ENCODE data around the gene FBLN1.

The FBLN1 gene

GRCh38 chr22:45525480-45525879 is 22.8 kb downstream of the FBLN1 start:
- H3K36me3 ChIP-seq (ENCODE audit: control insufficient read depth, insufficient read depth, low read length): no peaks in the 10 kb centered on the region

GRCh38 chr22:45526281-45526680 is 23.6 kb downstream of the FBLN1 start:
- Histone ChIP-seq H3K36me3 (ENCODE audit: control insufficient read depth, insufficient read depth, low read length) (no peaks in the 10 kb centered on the region), H3K9me3 (ENCODE audit: control insufficient read depth, low read length) (no peaks in the 10 kb centered on the region), H3K9ac (ENCODE audit: low read length) (no peak overlapping the region), H3K4me1 (ENCODE audit: control insufficient read depth, insufficient read depth, low read length) (no peaks in the 10 kb centered on the region), H3K27me3 (ENCODE audit: control insufficient read depth, insufficient read depth, low read length) (no peaks in the 10 kb centered on the region), H3K4me3 (ENCODE audit: low read length) (no peak overlapping the region)

More at GRCh38 chr22:45525480-45525879, 22.8 kb downstream of the FBLN1 start:
- H3K4me1 ChIP-seq (ENCODE audit: control insufficient read depth, insufficient read depth, low read length): no peaks in the 10 kb centered on the region
- no peaks in the 10 kb centered on the region for H3K9me3 ChIP-seq (ENCODE audit: control insufficient read depth, low read length)
- H3K9ac ChIP-seq (ENCODE audit: low read length): no peak overlapping the region
- H3K4me3 ChIP-seq (ENCODE audit: low read length): no peak overlapping the region
- no peaks in the 10 kb centered on the region for H3K27me3 ChIP-seq (ENCODE audit: control insufficient read depth, insufficient read depth, low read length)

GRCh38 chr22:45526768-45527360 is 24.2 kb downstream of the FBLN1 start:
- Histone ChIP-seq H3K4me1 (ENCODE audit: control insufficient read depth, insufficient read depth, low read length) (no peaks in the 10 kb centered on the region), H3K36me3 (ENCODE audit: control insufficient read depth, insufficient read depth, low read length) (no peaks in the 10 kb centered on the region), H3K4me3 (ENCODE audit: low read length) (no peak overlapping the region), H3K9ac (ENCODE audit: low read length) (no peak overlapping the region), H3K9me3 (ENCODE audit: control insufficient read depth, low read length) (no peaks in the 10 kb centered on the region), H3K27me3 (ENCODE audit: control insufficient read depth, insufficient read depth, low read length) (no peaks in the 10 kb centered on the region)

- Histone ChIP-seq H3K27me3 (ENCODE audit: control insufficient read depth, insufficient read depth, low read length) (no peaks in the 10 kb centered on the region), H3K36me3 (ENCODE audit: control insufficient read depth, insufficient read depth, low read length) (no peaks in the 10 kb centered on the region), H3K9ac (ENCODE audit: low read length) (no peak overlapping the region), H3K4me3 (ENCODE audit: low read length) (no peak overlapping the region), H3K4me1 (ENCODE audit: control insufficient read depth, insufficient read depth, low read length) (no peaks in the 10 kb centered on the region), H3K9me3 (ENCODE audit: control insufficient read depth, low read length) (no peaks in the 10 kb centered on the region)
These were observed 24.8 kb downstream of the FBLN1 start for GRCh38 chr22:45527456-45527855.

- Histone ChIP-seq H3K4me3 (ENCODE audit: low read length) (no peak overlapping the region), H3K9me3 (ENCODE audit: control insufficient read depth, low read length) (no peaks in the 10 kb centered on the region), H3K4me1 (ENCODE audit: control insufficient read depth, insufficient read depth, low read length) (no peaks in the 10 kb centered on the region), H3K36me3 (ENCODE audit: control insufficient read depth, insufficient read depth, low read length) (no peaks in the 10 kb centered on the region), H3K9ac (ENCODE audit: low read length) (no peak overlapping the region), H3K27me3 (ENCODE audit: control insufficient read depth, insufficient read depth, low read length) (no peaks in the 10 kb centered on the region)
These were observed 25.4 kb downstream of the FBLN1 start for GRCh38 chr22:45528046-45528445.

- H3K27me3 ChIP-seq (ENCODE audit: control insufficient read depth, insufficient read depth, low read length): no peaks in the 10 kb centered on the region
- H3K4me1 ChIP-seq (ENCODE audit: control insufficient read depth, insufficient read depth, low read length): no peaks in the 10 kb centered on the region
- no peak overlapping the region for H3K9ac ChIP-seq (ENCODE audit: low read length)
- H3K4me3 ChIP-seq (ENCODE audit: low read length): no peak overlapping the region
- H3K36me3 ChIP-seq (ENCODE audit: control insufficient read depth, insufficient read depth, low read length): no peaks in the 10 kb centered on the region
- no peaks in the 10 kb centered on the region for H3K9me3 ChIP-seq (ENCODE audit: control insufficient read depth, low read length)
These were observed 26.4 kb downstream of the FBLN1 start for GRCh38 chr22:45529105-45529504.

- H3K27me3 ChIP-seq (ENCODE audit: control insufficient read depth, insufficient read depth, low read length): no peaks in the 10 kb centered on the region
- no peaks in the 10 kb centered on the region for H3K9me3 ChIP-seq (ENCODE audit: control insufficient read depth, low read length)
- no peaks in the 10 kb centered on the region for H3K4me1 ChIP-seq (ENCODE audit: control insufficient read depth, insufficient read depth, low read length)
- no peak overlapping the region for H3K9ac ChIP-seq (ENCODE audit: low read length)
- H3K4me3 ChIP-seq (ENCODE audit: low read length): no peak overlapping the region
- no peaks in the 10 kb centered on the region for H3K36me3 ChIP-seq (ENCODE audit: control insufficient read depth, insufficient read depth, low read length)
These were observed 27.4 kb downstream of the FBLN1 start for GRCh38 chr22:45529971-45530575.

GRCh38 chr22:45531441-45532234 is 29.0 kb downstream of the FBLN1 start:
- H3K4me1 ChIP-seq (ENCODE audit: control insufficient read depth, insufficient read depth, low read length): no peaks in the 10 kb centered on the region
- no peaks in the 10 kb centered on the region for H3K36me3 ChIP-seq (ENCODE audit: control insufficient read depth, insufficient read depth, low read length)
- no peak overlapping the region for H3K9ac ChIP-seq (ENCODE audit: low read length)
- no peak overlapping the region for H3K4me3 ChIP-seq (ENCODE audit: low read length)
- no peaks in the 10 kb centered on the region for H3K9me3 ChIP-seq (ENCODE audit: control insufficient read depth, low read length)
- H3K27me3 ChIP-seq (ENCODE audit: control insufficient read depth, insufficient read depth, low read length): no peaks in the 10 kb centered on the region

- Histone ChIP-seq H3K36me3 (ENCODE audit: control insufficient read depth, insufficient read depth, low read length) (no peaks in the 10 kb centered on the region), H3K4me3 (ENCODE audit: low read length) (no peak overlapping the region), H3K4me1 (ENCODE audit: control insufficient read depth, insufficient read depth, low read length) (no peaks in the 10 kb centered on the region)
These were observed 29.6 kb downstream of the FBLN1 start for GRCh38 chr22:45532235-45532631.

GRCh38 chr22:45533703-45534102 is 31.0 kb downstream of the FBLN1 start:
- no peaks in the 10 kb centered on the region for H3K27me3 ChIP-seq (ENCODE audit: control insufficient read depth, insufficient read depth, low read length)
- no peak overlapping the region for H3K4me3 ChIP-seq (ENCODE audit: low read length)
- no peaks in the 10 kb centered on the region for H3K4me1 ChIP-seq (ENCODE audit: control insufficient read depth, insufficient read depth, low read length)
- H3K9ac ChIP-seq (ENCODE audit: low read length): no peak overlapping the region
- no peaks in the 10 kb centered on the region for H3K36me3 ChIP-seq (ENCODE audit: control insufficient read depth, insufficient read depth, low read length)
- H3K9me3 ChIP-seq (ENCODE audit: control insufficient read depth, low read length): no peaks in the 10 kb centered on the region

More at GRCh38 chr22:45532235-45532631, 29.6 kb downstream of the FBLN1 start:
- no peak overlapping the region for H3K9ac ChIP-seq (ENCODE audit: low read length)
- no peaks in the 10 kb centered on the region for H3K27me3 ChIP-seq (ENCODE audit: control insufficient read depth, insufficient read depth, low read length)
- H3K9me3 ChIP-seq (ENCODE audit: control insufficient read depth, low read length): no peaks in the 10 kb centered on the region

GRCh38 chr22:45534339-45535192 is 31.9 kb downstream of the FBLN1 start:
- H3K27me3 ChIP-seq (ENCODE audit: control insufficient read depth, insufficient read depth, low read length): no peaks in the 10 kb centered on the region
- H3K36me3 ChIP-seq (ENCODE audit: control insufficient read depth, insufficient read depth, low read length): no peaks in the 10 kb centered on the region
- no peaks in the 10 kb centered on the region for H3K4me1 ChIP-seq (ENCODE audit: control insufficient read depth, insufficient read depth, low read length)

More at GRCh38 chr22:45534339-45535192, 31.9 kb downstream of the FBLN1 start:
- Histone ChIP-seq H3K4me3 (ENCODE audit: low read length) (no peak overlapping the region), H3K9me3 (ENCODE audit: control insufficient read depth, low read length) (no peaks in the 10 kb centered on the region), H3K9ac (ENCODE audit: low read length) (no peak overlapping the region)

All from mucosa of stomach (tissue), 1 donor.